HUES48 (cell line): ENCODE results near the gene CAPN5.

ENCODE experiments used
- H3K27ac ChIP-seq: one replicate; pipeline ENCODE4 v1.7.0; 2013; ENCODE audit warnings: low read depth, low read length, inconsistent platforms
- H3K27me3 ChIP-seq: 2 replicates; pipeline ENCODE4 v1.6.1; 2013; ENCODE audit warnings: mild to moderate bottlenecking, low read length; ENCODE audit not compliant: control insufficient read depth, insufficient read depth
- H3K36me3 ChIP-seq: 2 replicates; pipeline ENCODE4 v1.6.1; 2013; ENCODE audit warnings: low read length; ENCODE audit not compliant: control insufficient read depth, insufficient read depth
- H3K4me1 ChIP-seq: 2 replicates; pipeline ENCODE4 v1.6.1; 2013; ENCODE audit warnings: mild to moderate bottlenecking, low read length; ENCODE audit not compliant: control insufficient read depth, insufficient read depth
- H3K4me3 ChIP-seq: 2 replicates; pipeline ENCODE4 v1.5.1; 2013; ENCODE audit warnings: mild to moderate bottlenecking, low read depth, low read length
- H3K9ac ChIP-seq: 2 replicates; pipeline ENCODE4 v1.6.1; 2013; ENCODE audit warnings: mild to moderate bottlenecking, low read depth, low read length, moderate library complexity
- H3K9me3 ChIP-seq: 2 replicates; pipeline ENCODE4 v1.6.1; 2013; ENCODE audit warnings: low read length; ENCODE audit not compliant: control insufficient read depth, insufficient read depth

CAPN5 gene

GRCh38 chr11:77146261-77147035 is 79.7 kb downstream of the CAPN5 start:
- Histone ChIP-seq H3K4me3 (no peak overlapping the region), H3K4me1 (peaks cover 7% of the 10 kb centered on the region), H3K27ac (no peak overlapping the region), H3K9me3 (no peaks in the 10 kb centered on the region), H3K36me3 (no peaks in the 10 kb centered on the region), H3K27me3 (no peaks in the 10 kb centered on the region; the same call in 1 of the 2 replicates), H3K9ac (no peak overlapping the region)

- Histone ChIP-seq H3K9ac (no peak overlapping the region), H3K4me3 (no peak overlapping the region), H3K4me1 (peaks cover 7% of the 10 kb centered on the region), H3K27me3 (no peaks in the 10 kb centered on the region; the same call in 1 of the 2 replicates), H3K27ac (no peak overlapping the region), H3K9me3 (no peaks in the 10 kb centered on the region), H3K36me3 (no peaks in the 10 kb centered on the region)
Observed at GRCh38 chr11:77147036-77147315, 80.2 kb downstream of the CAPN5 start.

GRCh38 chr11:77147668-77148321 is 81.0 kb downstream of the CAPN5 start:
- peak overlapping the region; percentile 76 for H3K4me3 ChIP-seq
- peak overlapping the region; percentile 70 for H3K9ac ChIP-seq
- H3K27ac ChIP-seq: no peak overlapping the region

GRCh38 chr11:77148963-77149715 is 82.4 kb downstream of the CAPN5 start:
- H3K9me3 ChIP-seq: no peaks in the 10 kb centered on the region
- H3K9ac ChIP-seq: no peak overlapping the region
- H3K36me3 ChIP-seq: no peaks in the 10 kb centered on the region
- H3K4me1 ChIP-seq: peaks cover 7% of the 10 kb centered on the region
- no peaks in the 10 kb centered on the region; the same call in 1 of the 2 replicates for H3K27me3 ChIP-seq
- no peak overlapping the region for H3K4me3 ChIP-seq
- H3K27ac ChIP-seq: no peak overlapping the region

More at GRCh38 chr11:77147668-77148321, 81.0 kb downstream of the CAPN5 start:
- H3K36me3 ChIP-seq: no peaks in the 10 kb centered on the region
- peaks cover 7% of the 10 kb centered on the region for H3K4me1 ChIP-seq
- H3K9me3 ChIP-seq: no peaks in the 10 kb centered on the region
- no peaks in the 10 kb centered on the region; the same call in 1 of the 2 replicates for H3K27me3 ChIP-seq

- H3K4me1 ChIP-seq: peaks cover 7% of the 10 kb centered on the region
- no peak overlapping the region for H3K27ac ChIP-seq
- H3K4me3 ChIP-seq: no peak overlapping the region
- H3K27me3 ChIP-seq: no peaks in the 10 kb centered on the region; the same call in 1 of the 2 replicates
- H3K9ac ChIP-seq: no peak overlapping the region
- no peaks in the 10 kb centered on the region for H3K36me3 ChIP-seq
- H3K9me3 ChIP-seq: no peaks in the 10 kb centered on the region
Observed at GRCh38 chr11:77149716-77150392, 83.1 kb downstream of the CAPN5 start.

- Histone ChIP-seq H3K4me1 (peaks cover 7% of the 10 kb centered on the region), H3K9ac (no peak overlapping the region), H3K36me3 (no peaks in the 10 kb centered on the region), H3K27me3 (no peaks in the 10 kb centered on the region; the same call in 1 of the 2 replicates), H3K4me3 (no peak overlapping the region), H3K27ac (no peak overlapping the region), H3K9me3 (no peaks in the 10 kb centered on the region)
Observed at GRCh38 chr11:77150836-77151235, 84.1 kb downstream of the CAPN5 start.

- Histone ChIP-seq H3K9ac (no peak overlapping the region), H3K27me3 (no peaks in the 10 kb centered on the region), H3K9me3 (no peaks in the 10 kb centered on the region), H3K27ac (no peak overlapping the region), H3K4me1 (peaks cover 7% of the 10 kb centered on the region), H3K36me3 (no peaks in the 10 kb centered on the region), H3K4me3 (no peak overlapping the region)
Observed at GRCh38 chr11:77151804-77152509, 85.2 kb downstream of the CAPN5 start.

GRCh38 chr11:77152846-77153245 is 86.1 kb downstream of the CAPN5 start:
- H3K9me3 ChIP-seq: no peaks in the 10 kb centered on the region
- H3K9ac ChIP-seq: no peak overlapping the region
- peaks cover 7% of the 10 kb centered on the region for H3K4me1 ChIP-seq
- H3K36me3 ChIP-seq: no peaks in the 10 kb centered on the region
- H3K4me3 ChIP-seq: no peak overlapping the region
- no peak overlapping the region for H3K27ac ChIP-seq
- no peaks in the 10 kb centered on the region for H3K27me3 ChIP-seq

GRCh38 chr11:77153276-77154185 is 86.8 kb downstream of the CAPN5 start:
- no peaks in the 10 kb centered on the region for H3K9me3 ChIP-seq
- no peak overlapping the region for H3K4me3 ChIP-seq
- no peaks in the 10 kb centered on the region for H3K27me3 ChIP-seq
- peaks cover under 1% of the 10 kb centered on the region; the same call in 1 of the 2 replicates for H3K4me1 ChIP-seq
- no peak overlapping the region for H3K27ac ChIP-seq
- H3K9ac ChIP-seq: no peak overlapping the region
- no peaks in the 10 kb centered on the region for H3K36me3 ChIP-seq
